ENCODE data around the gene RBM39.

- TF ChIP-seq RFX5 (IDR thresholded peaks at IDR 0.05; ENCODE audit: low read length) = no peak
- no peak for TF ChIP-seq CTCF (IDR thresholded peaks at IDR 0.05)
- TF ChIP-seq MAX (IDR thresholded peaks at IDR 0.05; ENCODE audit: low read depth) = no peak
- no peak for TF ChIP-seq POLR2AphosphoS5 (IDR thresholded peaks at IDR 0.05; ENCODE audit: low read depth, low read length)
- TF ChIP-seq SMC3 (IDR thresholded peaks at IDR 0.05; ENCODE audit: low read depth, low read length) = no peak
- no peak for TF ChIP-seq GATA2 (CRISPR knock-in tag; IDR thresholded peaks at IDR 0.05)
- no peak for TF ChIP-seq ELF1 (IDR thresholded peaks at IDR 0.05)
- TF ChIP-seq FOXM1 (IDR thresholded peaks at IDR 0.05; ENCODE audit: low read depth) = no peak
- no peak for TF ChIP-seq TAF1 (IDR thresholded peaks at IDR 0.05; ENCODE audit: borderline replicate concordance, low read depth, low read length)
- TF ChIP-seq CHD2 (IDR thresholded peaks at IDR 0.05; ENCODE audit: low read length, partially characterized antibody) = no peak
- TF ChIP-seq USF2 (IDR thresholded peaks at IDR 0.05; ENCODE audit: borderline replicate concordance, low read depth, low read length) = no peak
Observed at GRCh38 chr20:35743693-35744491, 1.8 kb upstream of the RBM39 start.

Measured in SK-N-SH (cell line).